Skin of body (tissue), 2 donors: ENCODE data around the gene CELSR3. TPM values are rescaled to one million over a fixed set of nuclear protein-coding genes. Genes with fewer than 3 reads are reported as not detected.
A peak's percentile ranks its signal among the peaks of the same experiment; 100 is the strongest.

Experiments
- DNase-seq: peaks from one replicate; lab custom pipeline; 2025; lab: John Stamatoyannopoulos, UW
- total RNA-seq: library from RNA; depleted of rRNA; stranded (reverse); fragments of >200 nt; gene quantifications from one replicate; pipeline ENCODE4 v1.2.3, GENCODE V29; 2014

The CELSR3 gene
- total RNA-seq, 1 donor from 2014 or later = 0.39 TPM

- peak; percentile 90 for DNase-seq
These were observed 53.3 kb downstream of the CELSR3 start, which contains the start of gene UQCRC1 for GRCh38 chr3:48609088-48610005. TSS of gene UQCRC1 (minus strand) at chr3:48609646. CDS start at chr3:48609620, 26 bp downstream.

- no peak for DNase-seq
These were observed 55.2 kb downstream of the CELSR3 start for GRCh38 chr3:48607519-48607918.

- no peak for DNase-seq
These were observed 61.1 kb downstream of the CELSR3 start for GRCh38 chr3:48601622-48601994.

GRCh38 chr3:48600711-48601621, 61.7 kb downstream of the CELSR3 start:
- DNase-seq = no peak

- no peak for DNase-seq
These were observed 63.0 kb downstream of the CELSR3 start for GRCh38 chr3:48599509-48600285.

GRCh38 chr3:48599077-48599501, 63.6 kb downstream of the CELSR3 start:
- peak; percentile 49 for DNase-seq

GRCh38 chr3:48598323-48599076, 64.2 kb downstream of the CELSR3 start:
- DNase-seq = peak; percentile 86

- no peak for DNase-seq
These were observed 65.3 kb downstream of the CELSR3 start for GRCh38 chr3:48597408-48597800.

GRCh38 chr3:48596676-48597407, 65.8 kb downstream of the CELSR3 start:
- no peak for DNase-seq

GRCh38 chr3:48596157-48596556, 66.5 kb downstream of the CELSR3 start:
- no peak for DNase-seq

GRCh38 chr3:48595526-48596121, 67.1 kb downstream of the CELSR3 start:
- peak; percentile 60 for DNase-seq

- DNase-seq = no peak
These were observed 67.6 kb downstream of the CELSR3 start, which contains the start of gene COL7A1 for GRCh38 chr3:48595075-48595525. TSS of gene COL7A1 (minus strand) at chr3:48595329. CDS start at chr3:48595159, 170 bp downstream.

- no peak for DNase-seq
These were observed 68.2 kb downstream of the CELSR3 start for GRCh38 chr3:48594417-48595049.

- no peak for DNase-seq
These were observed 69.3 kb downstream of the CELSR3 start for GRCh38 chr3:48593337-48593736.

- no peak for DNase-seq
These were observed 70.1 kb downstream of the CELSR3 start for GRCh38 chr3:48592519-48593087.

GRCh38 chr3:48591886-48592518, 70.7 kb downstream of the CELSR3 start:
- no peak for DNase-seq

GRCh38 chr3:48591436-48591835, 71.2 kb downstream of the CELSR3 start:
- DNase-seq = no peak

GRCh38 chr3:48588230-48588629, 74.5 kb downstream of the CELSR3 start:
- no peak for DNase-seq
